ENCODE measurements around the gene AGPAT3. TPM values are rescaled to one million over a fixed set of nuclear protein-coding genes. Genes with fewer than 3 reads are reported as not detected.

The AGPAT3 gene
- total and polyA plus RNA-seq, 2 donors (not counting 3 experiments of a cell fraction or from before 2014, with no cell fraction given) = 39.9 to 76.7 TPM

- Histone ChIP-seq H3K36me3 (ENCODE audit: control insufficient read depth in 2 of 2, extremely low read depth in 1 of 2, insufficient read depth in 2 of 2, low read length in 2 of 2) (no peaks in the 10 kb centered on the region), H3K4me2 (ENCODE audit: insufficient read depth, low read length) (no peak overlapping the region), H3K9ac (replicated peaks; ENCODE audit: extremely low read depth, insufficient read depth, low read length) (no peak overlapping the region), H3K9me3 (replicated peaks; ENCODE audit: control insufficient read depth, insufficient read depth, low read length) (no peaks in the 10 kb centered on the region), H3K27me3 (ENCODE audit: control insufficient read depth in 2 of 2, insufficient read depth in 2 of 2, low read length in 2 of 2) (no peaks in the 10 kb centered on the region), H3K9me1 (replicated peaks; ENCODE audit: control insufficient read depth, extremely low read depth, insufficient read depth, low read length) (no peaks in the 10 kb centered on the region), H2AFZ (ENCODE audit: low read depth, low read length) (no peak overlapping the region), H3K79me2 (ENCODE audit: control insufficient read depth, insufficient read depth, low read length) (no peaks in the 10 kb centered on the region), H3K27ac (ENCODE audit: insufficient read depth, low read depth, low read length) (no peak overlapping the region), H3K4me1 (ENCODE audit: control insufficient read depth, extremely low read depth, insufficient read depth, low read length) (no peaks in the 10 kb centered on the region), H4K20me1 (replicated peaks; ENCODE audit: control insufficient read depth, extremely low read depth, insufficient read depth, low read length) (no peaks in the 10 kb centered on the region), H3K4me3 (replicated peaks in 1 of 3; ENCODE audit: insufficient read depth in 1 of 3, low read depth in 1 of 3, low read length in 3 of 3) (no peak overlapping the region)
- ChIA-PET POLR2A (interaction anchor here (1.0 kb wide), 1 partner anchor 141 kb away, joined by 8 read pairs; no protein-coding TSS in a partner anchor), CTCF (interaction anchor here (1.2 to 1.8 kb wide), 4 partner anchors 8 to 163 kb away, joined by 3 to 6 read pairs (median 4); no protein-coding TSS in a partner anchor)
- BruUV-seq (replicated peaks) = no TSS peak
- TF ChIP-seq MAX (IDR thresholded peaks at IDR 0.05; ENCODE audit: insufficient read depth, insufficient read length) = no peak
- no peak for TF ChIP-seq POLR2AphosphoS5 (IDR thresholded peaks at IDR 0.05; ENCODE audit: insufficient read depth, low read depth, low read length)
- no peak for TF ChIP-seq MYC (IDR thresholded peaks at IDR 0.05; ENCODE audit: low read depth, low read length)
- no peak for TF ChIP-seq CTCF (IDR thresholded peaks at IDR 0.05; ENCODE audit: extremely low read depth in 1 of 2, insufficient read depth in 1 of 2, low read depth in 1 of 2, low read length in 2 of 2)
- TF ChIP-seq FOS (IDR thresholded peaks at IDR 0.05; ENCODE audit: borderline replicate concordance, insufficient read depth, low read length) = no peak
- TF ChIP-seq EZH2 (IDR thresholded peaks at IDR 0.05; ENCODE audit: borderline replicate concordance, low read depth, low read length, severe bottlenecking) = no peak
- no peak for TF ChIP-seq JUN (IDR thresholded peaks at IDR 0.05; ENCODE audit: borderline replicate concordance, insufficient read depth, insufficient read length, low read depth)
- TF ChIP-seq POLR2A (IDR thresholded peaks at IDR 0.05; ENCODE audit: low read depth, low read length) = no peak
- TF ChIP-seq GATA2 (IDR thresholded peaks at IDR 0.05; ENCODE audit: insufficient read depth, insufficient read length, low read depth, low read length) = no peak
- dilution Hi-C loops (cut with MboI; ENCODE audit: extremely low pct_ligation_motif_present, low sequenced_read_pairs) = no loop called here
- no peak for DNase-seq (ENCODE audit: low read depth, low spot score)
- intact Hi-C loops (cut with micrococcal nuclease) = no loop called here
- FAIRE-seq = no peak
Measured at GRCh38 chr21:43818685-43819084, 46.3 kb upstream of the AGPAT3 start.
